HEK293 (cell line): ENCODE results near the gene MCRIP1.
A peak's percentile ranks its signal among the peaks of the same experiment; 100 is the strongest.

Source experiments
- AEBP2 ChIP-seq: fragments of 450-650 bp; formaldehyde crosslinking; IDR thresholded peaks from 2 replicates; pipeline ENCODE4 v1.5.1; 2016; ENCODE audit warnings: missing biosample characterization, missing genetic modification characterization, borderline replicate concordance
- CTCF ChIP-seq: fragments of 450-650 bp; formaldehyde crosslinking; IDR thresholded peaks from 2 replicates; pipeline ENCODE4 v1.5.1; 2016; ENCODE audit warnings: missing biosample characterization, missing genetic modification characterization
- MEIS1 ChIP-seq: sonication (generic); formaldehyde crosslinking; IDR thresholded peaks from 2 replicates; pipeline ENCODE4 v1.8.1; 2022; ENCODE audit warnings: missing genetic modification reagents, mild to moderate bottlenecking, borderline replicate concordance
- SETDB1 ChIP-seq: IDR thresholded peaks from one replicate; pipeline ENCODE4 v1.6.1; 2017; ENCODE audit warnings: mild to moderate bottlenecking, low read length, moderate library complexity, mixed read lengths; ENCODE audit not compliant: insufficient read length
- TCF7L2 ChIP-seq: IDR thresholded peaks from 2 replicates; pipeline ENCODE4 v1.6.1; 2011; ENCODE audit warnings: low read depth, mild to moderate bottlenecking, inconsistent platforms, low read length, moderate library complexity, borderline replicate concordance
- TRIM28 ChIP-seq: IDR thresholded peaks from 2 replicates; pipeline ENCODE4 v1.6.1; 2011; ENCODE audit warnings: low read length, control low read depth, borderline replicate concordance
- TSHZ1 ChIP-seq: fragments of 450-650 bp; formaldehyde crosslinking; IDR thresholded peaks from 2 replicates; pipeline ENCODE4 v1.5.1; 2016; ENCODE audit warnings: missing biosample characterization, missing genetic modification characterization, borderline replicate concordance
- ZBTB11 ChIP-seq: fragments of 450-650 bp; formaldehyde crosslinking; conservative IDR thresholded peaks from 2 replicates; pipeline ENCODE4 v1.5.1; 2016; ENCODE audit warnings: low read depth, missing biosample characterization, missing genetic modification characterization
- ZBTB6 ChIP-seq: fragments of 450-650 bp; formaldehyde crosslinking; IDR thresholded peaks from 2 replicates; pipeline ENCODE4 v1.5.1; 2017; ENCODE audit warnings: missing biosample characterization, missing genetic modification characterization
- ZNF121 ChIP-seq: fragments of 450-650 bp; formaldehyde crosslinking; IDR thresholded peaks from 2 replicates; pipeline ENCODE4 v1.5.1; 2016; ENCODE audit warnings: missing biosample characterization, missing genetic modification characterization
- ZNF416 ChIP-seq: fragments of 450-650 bp; formaldehyde crosslinking; IDR thresholded peaks from 2 replicates; pipeline ENCODE4 v1.5.1; 2016; ENCODE audit warnings: missing biosample characterization, missing genetic modification characterization
- ZNF473 ChIP-seq: fragments of 450-650 bp; formaldehyde crosslinking; IDR thresholded peaks from 2 replicates; pipeline ENCODE4 v1.5.1; 2017; ENCODE audit warnings: missing biosample characterization, missing genetic modification characterization
- ZNF518A ChIP-seq: fragments of 450-650 bp; formaldehyde crosslinking; conservative IDR thresholded peaks from 2 replicates; pipeline ENCODE4 v1.5.1; 2016; ENCODE audit warnings: low read depth, missing biosample characterization, missing genetic modification characterization
- ZNF529 ChIP-seq: fragments of 450-650 bp; formaldehyde crosslinking; IDR thresholded peaks from 2 replicates; pipeline ENCODE4 v1.5.1; 2017; ENCODE audit warnings: missing genetic modification characterization, missing biosample characterization; ENCODE audit not compliant: insufficient replicate concordance
- ZNF560 ChIP-seq: fragments of 450-650 bp; formaldehyde crosslinking; IDR thresholded peaks from 2 replicates; pipeline ENCODE4 v1.5.1; 2017; ENCODE audit warnings: missing biosample characterization, missing genetic modification characterization, borderline replicate concordance
- ZNF837 ChIP-seq: fragments of 450-650 bp; formaldehyde crosslinking; IDR thresholded peaks from 2 replicates; pipeline ENCODE4 v1.5.1; 2016; ENCODE audit warnings: missing biosample characterization, missing genetic modification characterization
- ZSCAN23 ChIP-seq: fragments of 450-650 bp; formaldehyde crosslinking; IDR thresholded peaks from 2 replicates; pipeline ENCODE4 v1.5.1; 2016; ENCODE audit warnings: missing biosample characterization, missing genetic modification characterization
- ZSCAN4 ChIP-seq: fragments of 450-650 bp; formaldehyde crosslinking; IDR thresholded peaks from 2 replicates; pipeline ENCODE4 v1.5.1; 2017; ENCODE audit warnings: missing biosample characterization, missing genetic modification characterization

MCRIP1 gene

GRCh38 chr17:81871387-81872230 lies 38.5 kb upstream of the MCRIP1 start (continued):
- TF ChIP-seq CTCF, result peak; percentile 95
- no peak for TF ChIP-seq AEBP2
- TF ChIP-seq TSHZ1, result peak; percentile 23; the same call in 1 of the 2 replicates
- TF ChIP-seq ZNF416, result no peak
- TF ChIP-seq ZNF518A, result no peak
- peak; percentile 53; the same call in 1 of the 2 replicates for TF ChIP-seq ZBTB11 (tag by site-specific recombination)
- no peak for TF ChIP-seq SETDB1
- TF ChIP-seq ZNF837, result no peak
- TF ChIP-seq ZSCAN4 (tag by site-specific recombination), result no peak
- TF ChIP-seq MEIS1 (CRISPR knock-in tag), result no peak
- TF ChIP-seq TRIM28, result peak; percentile 13; the same call in 1 of the 2 replicates
- no peak for TF ChIP-seq TCF7L2
- TF ChIP-seq ZNF121 (tag by site-specific recombination), result peak; percentile 73
- no peak for TF ChIP-seq ZNF560
- no peak for TF ChIP-seq ZBTB6 (tag by site-specific recombination)
- TF ChIP-seq ZNF473 (tag by site-specific recombination), result no peak
- no peak for TF ChIP-seq ZNF529 (tag by site-specific recombination)
- peak; percentile 49; the same call in 1 of the 2 replicates for TF ChIP-seq ZSCAN23 (tag by site-specific recombination)
